HepG2 (cell line): Measurements from ENCODE around the gene CHDH. TPM values are rescaled to one million over a fixed set of nuclear protein-coding genes. Genes with fewer than 3 reads are reported as not detected.

Experiments
- BHLHE40 ChIP-seq: IDR thresholded peaks from 2 replicates; pipeline ENCODE4 v1.6.1; 2011; ENCODE audit warnings: low read length, improper control_type of control experiment
- BORCS8-MEF2B ChIP-seq: sonication (generic); formaldehyde crosslinking; IDR thresholded peaks from 2 replicates; pipeline ENCODE4 v1.8.0; 2022; ENCODE audit warnings: mild to moderate bottlenecking, missing genetic modification reagents
- DMTF1 ChIP-seq: sonication (generic); formaldehyde crosslinking; IDR thresholded peaks from 2 replicates; pipeline ENCODE4 v1.4.0; 2020; ENCODE audit warnings: mild to moderate bottlenecking, missing genetic modification reagents
- GABPB1 ChIP-seq: IDR thresholded peaks from 2 replicates; pipeline ENCODE4 v1.6.1; 2016; ENCODE audit warnings: mild to moderate bottlenecking, missing genetic modification reagents, moderate library complexity, missing compliant biosample characterization
- GFI1 ChIP-seq: sonication (generic); formaldehyde crosslinking; IDR thresholded peaks from 2 replicates; pipeline ENCODE4 v1.5.0; 2020; ENCODE audit warnings: missing genetic modification reagents, mild to moderate bottlenecking, borderline replicate concordance
- JUN ChIP-seq: sonication (generic); formaldehyde crosslinking; IDR thresholded peaks from 2 replicates; pipeline ENCODE4 v1.4.0; 2020; ENCODE audit warnings: mild to moderate bottlenecking, missing genetic modification reagents
- KLF6 ChIP-seq: IDR thresholded peaks from 2 replicates; pipeline ENCODE4 v1.8.0; 2016; ENCODE audit warnings: missing biosample characterization, missing genetic modification reagents
- MAX ChIP-seq: IDR thresholded peaks from 2 replicates; pipeline ENCODE4 v1.6.1; 2012; ENCODE audit warnings: inconsistent platforms
- MEIS1 ChIP-seq: sonication (generic); formaldehyde crosslinking; IDR thresholded peaks from 2 replicates; pipeline ENCODE4 v1.9.0; 2021; ENCODE audit warnings: mild to moderate bottlenecking, missing genetic modification reagents, moderate library complexity, borderline replicate concordance
- MYC ChIP-seq: sonication (generic); formaldehyde crosslinking; IDR thresholded peaks from 2 replicates; pipeline ENCODE4 v1.9.0; 2021; ENCODE audit warnings: missing genetic modification reagents, borderline replicate concordance
- NFYC ChIP-seq: IDR thresholded peaks from 2 replicates; pipeline ENCODE4 v1.6.1; 2016; ENCODE audit warnings: missing genetic modification reagents, missing compliant biosample characterization
- SIX1 ChIP-seq: sonication (generic); formaldehyde crosslinking; IDR thresholded peaks from 2 replicates; pipeline ENCODE4 v1.4.0; 2020; ENCODE audit warnings: missing genetic modification reagents, borderline replicate concordance
- ZBTB7B ChIP-seq: sonication (generic); formaldehyde crosslinking; IDR thresholded peaks from 2 replicates; pipeline ENCODE4 v1.4.0; 2020; ENCODE audit warnings: missing genetic modification reagents
- ZFX ChIP-seq: sonication (generic); formaldehyde crosslinking; IDR thresholded peaks from 2 replicates; pipeline ENCODE4 v1.4.0; 2020; ENCODE audit warnings: mild to moderate bottlenecking, low read depth, missing genetic modification reagents, moderate library complexity
- ZNF468 ChIP-seq: sonication (generic); formaldehyde crosslinking; IDR thresholded peaks from 2 replicates; pipeline ENCODE4 v1.8.0; 2022; ENCODE audit warnings: mild to moderate bottlenecking, moderate library complexity, missing genetic modification reagents
- ZNF503 ChIP-seq: sonication (generic); formaldehyde crosslinking; IDR thresholded peaks from 2 replicates; pipeline ENCODE4 v1.4.0; 2020; ENCODE audit warnings: missing genetic modification reagents
- ZNF512 ChIP-seq: sonication (generic); formaldehyde crosslinking; IDR thresholded peaks from 2 replicates; pipeline ENCODE4 v1.4.0; 2020; ENCODE audit warnings: mild to moderate bottlenecking, missing genetic modification reagents
- ZNF547 ChIP-seq: sonication (generic); formaldehyde crosslinking; IDR thresholded peaks from 2 replicates; pipeline ENCODE4 v1.5.1; 2020; ENCODE audit warnings: mild to moderate bottlenecking, missing genetic modification reagents
- polyA plus RNA-seq, 8 experiments: library from polyadenylated mRNA; depleted of rRNA in 3 of 8; stranded (reverse) in 7 of 8; unstranded in 1 of 8; fragments of >200 nt; fragmentation: Illumina TruSeq in 4 of 8; extraction: Trizol in 4 of 8; gene quantifications; 2 replicates each; pipeline versions ENCODE4 v1.2.1 to v1.2.3, GENCODE V29; 2011 to 2016; ENCODE audit warnings: low read depth in 4 of 8, missing spikeins in 1 of 8, mixed read lengths in 1 of 8; ENCODE audit not compliant: insufficient read depth in 1 of 8
- total RNA-seq, 5 experiments: library from RNA; depleted of rRNA; stranded (reverse); fragments of >200 nt; fragmentation: Illumina TruSeq; extraction: Trizol; gene quantifications; 2 replicates each; pipeline ENCODE4 v1.2.3, GENCODE V29; 2016; ENCODE audit warnings: low read depth in 1 of 5
- TF ChIP-seq, protein P1 (sequence below): sonication (generic); formaldehyde crosslinking; IDR thresholded peaks from 2 replicates; pipeline ENCODE4 v1.4.0; 2020; ENCODE audit warnings: mild to moderate bottlenecking, low read depth, missing genetic modification reagents

Gene CHDH
- total and polyA plus RNA-seq, 2 of the 13 experiments (the other 11 are each of a cell fraction or from before 2014, with no cell fraction given), result 28.1 to 48.9 TPM

- no peak for TF ChIP-seq ZNF512
- no peak for TF ChIP-seq DMTF1
- TF ChIP-seq MYC (CRISPR knock-in tag), result peak; percentile 94
- TF ChIP-seq, protein P1, sequence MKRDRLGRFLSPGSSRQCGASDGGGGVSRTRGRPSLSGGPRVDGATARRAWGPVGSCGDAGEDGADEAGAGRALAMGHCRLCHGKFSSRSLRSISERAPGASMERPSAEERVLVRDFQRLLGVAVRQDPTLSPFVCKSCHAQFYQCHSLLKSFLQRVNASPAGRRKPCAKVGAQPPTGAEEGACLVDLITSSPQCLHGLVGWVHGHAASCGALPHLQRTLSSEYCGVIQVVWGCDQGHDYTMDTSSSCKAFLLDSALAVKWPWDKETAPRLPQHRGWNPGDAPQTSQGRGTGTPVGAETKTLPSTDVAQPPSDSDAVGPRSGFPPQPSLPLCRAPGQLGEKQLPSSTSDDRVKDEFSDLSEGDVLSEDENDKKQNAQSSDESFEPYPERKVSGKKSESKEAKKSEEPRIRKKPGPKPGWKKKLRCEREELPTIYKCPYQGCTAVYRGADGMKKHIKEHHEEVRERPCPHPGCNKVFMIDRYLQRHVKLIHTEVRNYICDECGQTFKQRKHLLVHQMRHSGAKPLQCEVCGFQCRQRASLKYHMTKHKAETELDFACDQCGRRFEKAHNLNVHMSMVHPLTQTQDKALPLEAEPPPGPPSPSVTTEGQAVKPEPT (CRISPR knock-in tag), result no peak; the same call in 1 of the 2 replicates
- peak; percentile 87 for TF ChIP-seq ZNF547 (CRISPR knock-in tag)
- TF ChIP-seq NFYC, result no peak
- peak; percentile 86 for TF ChIP-seq BHLHE40
- no peak for TF ChIP-seq SIX1 (CRISPR knock-in tag)
- peak; percentile 77 for TF ChIP-seq MEIS1 (CRISPR knock-in tag)
- peak; percentile 60; the same call in 1 of the 2 replicates for TF ChIP-seq JUN (CRISPR knock-in tag)
- peak; percentile 87; the same call in 1 of the 2 replicates for TF ChIP-seq ZNF468 (CRISPR knock-in tag)
- TF ChIP-seq ZBTB7B (CRISPR knock-in tag), result peak; percentile 74; the same call in 1 of the 2 replicates
- peak; percentile 55; the same call in 1 of the 2 replicates for TF ChIP-seq GFI1 (CRISPR knock-in tag)
- peak; percentile 97 for TF ChIP-seq MAX
- TF ChIP-seq GABPB1 (CRISPR knock-in tag), result peak; percentile 63; the same call in 1 of the 2 replicates
- TF ChIP-seq ZFX (CRISPR knock-in tag), result peak; percentile 89
- peak; percentile 91 for TF ChIP-seq KLF6 (CRISPR knock-in tag)
- TF ChIP-seq ZNF503 (CRISPR knock-in tag), result no peak
- peak; percentile 92 for TF ChIP-seq BORCS8-MEF2B (CRISPR knock-in tag)
Measured at GRCh38 chr3:53846134-53846850, at the start of gene CHDH, which contains the start of gene IL17RB (continued).
